ENCODE data around the gene ANXA1. TPM values are rescaled to one million over a fixed set of nuclear protein-coding genes. Genes with fewer than 3 reads are reported as not detected.

The ANXA1 gene
- total RNA-seq, 2 experiments from 2014 or later, result 33.5 to 36.5 TPM

- ATAC-seq, result no peak
- no peaks in the 10 kb centered on the region for H3K9me3 Mint-ChIP-seq
- peaks cover 4% of the 10 kb centered on the region for H3K4me1 Mint-ChIP-seq (ENCODE audit: low read depth)
- TF ChIP-seq CTCF (IDR thresholded peaks at IDR 0.05), result no peak
- no peaks in the 10 kb centered on the region for H3K27me3 Mint-ChIP-seq
- DNase-seq, result no peak
- intact Hi-C loops (cut with micrococcal nuclease), result no loop called here
- H3K4me3 Mint-ChIP-seq, result no peak overlapping the region
- POLR2A ChIA-PET, result no interaction called here
- no peak overlapping the region for H3K27ac Mint-ChIP-seq
- no peaks in the 10 kb centered on the region for H3K36me3 Mint-ChIP-seq (ENCODE audit: low read depth)
- CTCF ChIA-PET, result interaction anchor here (1.0 to 1.4 kb wide), 2 partner anchors 11 to 67 kb away, joined by 3 read pairs; no protein-coding TSS in a partner anchor
Observed at GRCh38 chr9:73174330-73174980, 22.8 kb downstream of the ANXA1 start.

- CTCF ChIA-PET, result interaction anchor here (1.0 to 3.5 kb wide), 3 partner anchors 64 to 69 kb away, joined by 3 to 26 read pairs (median 8); no protein-coding TSS in a partner anchor
- intact Hi-C loops (cut with micrococcal nuclease), result no loop called here
- H3K27me3 Mint-ChIP-seq, result no peaks in the 10 kb centered on the region
- POLR2A ChIA-PET, result no interaction called here
- H3K4me1 Mint-ChIP-seq (ENCODE audit: low read depth), result peaks cover 10% of the 10 kb centered on the region
- no peak for DNase-seq
- H3K9me3 Mint-ChIP-seq, result no peaks in the 10 kb centered on the region
- TF ChIP-seq CTCF (IDR thresholded peaks at IDR 0.05), result no peak
- no peak overlapping the region for H3K4me3 Mint-ChIP-seq
- no peak overlapping the region for H3K27ac Mint-ChIP-seq
- no peak for ATAC-seq
- no peaks in the 10 kb centered on the region for H3K36me3 Mint-ChIP-seq (ENCODE audit: low read depth)
Observed at GRCh38 chr9:73176450-73176875, 24.8 kb downstream of the ANXA1 start.

GRCh38 chr9:73178044-73178443, 26.4 kb downstream of the ANXA1 start:
- H3K4me3 Mint-ChIP-seq, result no peak overlapping the region
- H3K4me1 Mint-ChIP-seq (ENCODE audit: low read depth), result peaks cover 10% of the 10 kb centered on the region
- intact Hi-C loops (cut with micrococcal nuclease), result no loop called here
- no peak overlapping the region for H3K27ac Mint-ChIP-seq
- no peaks in the 10 kb centered on the region for H3K9me3 Mint-ChIP-seq
- ChIA-PET POLR2A (no interaction called here), CTCF (interaction anchor here (0.8 to 3.5 kb wide), 4 partner anchors 25 to 70 kb away, joined by 3 to 26 read pairs (median 6); no protein-coding TSS in a partner anchor)
- H3K27me3 Mint-ChIP-seq, result no peaks in the 10 kb centered on the region
- TF ChIP-seq CTCF (IDR thresholded peaks at IDR 0.05), result no peak
- ATAC-seq (no peak), DNase-seq (no peak)
- no peaks in the 10 kb centered on the region for H3K36me3 Mint-ChIP-seq (ENCODE audit: low read depth)

GRCh38 chr9:73179589-73179988, 27.9 kb downstream of the ANXA1 start:
- POLR2A ChIA-PET, result no interaction called here
- ATAC-seq (no peak), DNase-seq (no peak)
- Mint-ChIP-seq H3K4me1 (ENCODE audit: low read depth) (peaks cover 17% of the 10 kb centered on the region), H3K9me3 (no peaks in the 10 kb centered on the region), H3K36me3 (ENCODE audit: low read depth) (no peaks in the 10 kb centered on the region), H3K27ac (no peak overlapping the region), H3K27me3 (no peaks in the 10 kb centered on the region), H3K4me3 (no peak overlapping the region)
- no peak for TF ChIP-seq CTCF (IDR thresholded peaks at IDR 0.05)
- intact Hi-C loops (cut with micrococcal nuclease), result no loop called here
- CTCF ChIA-PET, result interaction anchor here (1.5 to 5.3 kb wide), 4 partner anchors 25 to 73 kb away, joined by 4 to 81 read pairs (median 5); no protein-coding TSS in a partner anchor

- ATAC-seq, result no peak
- Mint-ChIP-seq H3K27me3 (peaks cover 2% of the 10 kb centered on the region), H3K27ac (no peak overlapping the region), H3K9me3 (no peaks in the 10 kb centered on the region), H3K4me3 (no peak overlapping the region), H3K4me1 (ENCODE audit: low read depth) (peaks cover 17% of the 10 kb centered on the region), H3K36me3 (ENCODE audit: low read depth) (no peaks in the 10 kb centered on the region)
- no peak for TF ChIP-seq CTCF (IDR thresholded peaks at IDR 0.05)
- intact Hi-C loops (cut with micrococcal nuclease), result loop anchor here (10.0 kb wide), 1 partner anchor 316 kb away; no protein-coding TSS in a partner anchor
- ChIA-PET POLR2A (interaction anchor here (1.3 kb wide), 1 partner anchor 68 kb away, joined by 3 read pairs; no protein-coding TSS in a partner anchor), CTCF (interaction anchor here (1.1 to 5.3 kb wide), 7 partner anchors 8 to 100 kb away, joined by 3 to 81 read pairs (median 4); no protein-coding TSS in a partner anchor)
- no peak for DNase-seq
Observed at GRCh38 chr9:73180403-73180802, 28.7 kb downstream of the ANXA1 start.
